Keratinocyte (primary cell): ENCODE results near the gene RHOBTB3. TPM values are rescaled to one million over a fixed set of nuclear protein-coding genes. Genes with fewer than 3 reads are reported as not detected.
A peak's percentile ranks its signal among the peaks of the same experiment; 100 is the strongest.

Source experiments
- DNase-seq: peaks from one replicate; pipeline ENCODE4 v3.0.0-alpha.2; 2011; ENCODE audit warnings: low read depth, missing footprints, low spot score
- FAIRE-seq: peaks from 2 replicates; lab custom pipeline; 2011; peaks lifted over from hg19 to GRCh38; lab: Jason Lieb, UNC
- H2AFZ ChIP-seq: 2 replicates; pipeline ENCODE4 v1.6.0; 2012; ENCODE audit warnings: low read length, control low read depth, inconsistent platforms; ENCODE audit not compliant: control insufficient read depth
- H3K27ac ChIP-seq: 2 replicates; pipeline ENCODE4 v1.5.1; 2011; ENCODE audit warnings: low read length; ENCODE audit not compliant: control insufficient read depth, insufficient read depth
- H3K27me3 ChIP-seq: 3 replicates; pipeline ENCODE4 v1.6.0; 2011; ENCODE audit warnings: low read length; ENCODE audit not compliant: control insufficient read depth, insufficient read depth; ENCODE audit errors: extremely low read depth
- H3K36me3 ChIP-seq, 2 experiments: 2 replicates in 1 of 2; 3 replicates in 1 of 2; pipeline ENCODE4 v1.5.1; 2011; ENCODE audit warnings: low read length in 2 of 2, mild to moderate bottlenecking in 1 of 2; ENCODE audit not compliant: control insufficient read depth in 2 of 2, insufficient read depth in 2 of 2; ENCODE audit errors: extremely low read depth in 1 of 2
- H3K4me1 ChIP-seq: 3 replicates; pipeline ENCODE4 v1.5.1; 2011; ENCODE audit warnings: low read length; ENCODE audit not compliant: control insufficient read depth, insufficient read depth; ENCODE audit errors: extremely low read depth
- H3K4me2 ChIP-seq: 3 replicates; pipeline ENCODE4 v1.6.0; 2011; ENCODE audit warnings: low read depth, low read length; ENCODE audit not compliant: control insufficient read depth, insufficient read depth; ENCODE audit errors: extremely low read depth
- H3K4me3 ChIP-seq, 3 experiments: fragments of 200-600 bp in 1 of 3; sonication (generic) in 1 of 3; 2 replicates in 2 of 3; 3 replicates in 1 of 3; pipeline ENCODE4 v1.5.1; 2011 to 2016; ENCODE audit warnings: low read length in 3 of 3, mild to moderate bottlenecking in 3 of 3, control low read depth in 2 of 3, inconsistent platforms in 1 of 3, low read depth in 1 of 3, mixed read lengths in 1 of 3, mixed run types in 1 of 3, moderate library complexity in 1 of 3; ENCODE audit not compliant: control insufficient read depth in 2 of 3, insufficient read depth in 2 of 3; ENCODE audit errors: extremely low read depth in 1 of 3
- H3K79me2 ChIP-seq: 2 replicates; pipeline ENCODE4 v1.6.0; 2012; ENCODE audit warnings: low read length; ENCODE audit not compliant: control insufficient read depth, insufficient read depth
- H3K9ac ChIP-seq: 3 replicates; pipeline ENCODE4 v1.6.0; 2011; ENCODE audit warnings: low read length; ENCODE audit not compliant: control insufficient read depth, insufficient read depth; ENCODE audit errors: extremely low read depth
- H3K9me1 ChIP-seq: 3 replicates; pipeline ENCODE4 v1.6.0; 2011; ENCODE audit warnings: low read length; ENCODE audit not compliant: control insufficient read depth, insufficient read depth; ENCODE audit errors: extremely low read depth
- H3K9me3 ChIP-seq: 2 replicates; pipeline ENCODE4 v1.5.1; 2012; ENCODE audit warnings: low read depth, low read length; ENCODE audit not compliant: control insufficient read depth
- H4K20me1 ChIP-seq: 3 replicates; pipeline ENCODE4 v1.6.0; 2011; ENCODE audit warnings: low read length; ENCODE audit not compliant: control insufficient read depth, insufficient read depth; ENCODE audit errors: extremely low read depth
- EZH2 ChIP-seq: IDR thresholded peaks from one replicate; pipeline ENCODE4 v1.6.1; 2012; ENCODE audit warnings: inconsistent platforms, mild to moderate bottlenecking, low read length, moderate library complexity
- dilution Hi-C: fragments of 300-500 bp; cut with MboI; formaldehyde crosslinking; loops from one replicate; pipeline ENCODE4 v1.7.0; 2020; ENCODE audit warnings: low sequenced_read_pairs; ENCODE audit not compliant: extremely low pct_ligation_motif_present
- polyA plus RNA-seq, 5 experiments: library from polyadenylated mRNA; depleted of rRNA in 3 of 5; stranded (reverse) in 3 of 5; stranded (forward) in 1 of 5; unstranded in 1 of 5; fragments of >200 nt; gene quantifications; 1 replicate in 1 of 5; 2 replicates in 3 of 5; 3 replicates in 1 of 5; pipeline versions ENCODE4 v1.2.1 to v1.2.3, GENCODE V29; 2011 to 2012; ENCODE audit warnings: missing spikeins in 2 of 5, low read depth in 1 of 5, low replicate concordance in 1 of 5
- TF ChIP-seq, protein P1 (sequence below), 3 experiments: IDR thresholded peaks in 1 of 3; conservative IDR thresholded peaks in 1 of 3; optimal IDR thresholded peaks in 1 of 3; 2 replicates in 2 of 3; 3 replicates in 1 of 3; pipeline versions ENCODE3 to v1.5.1; 2011; ENCODE audit warnings: low read length in 3 of 3, mild to moderate bottlenecking in 3 of 3, moderate library complexity in 2 of 3, control low read depth in 1 of 3, inconsistent platforms in 1 of 3; ENCODE audit not compliant: insufficient read depth in 2 of 3; ENCODE audit errors: extremely low read depth in 1 of 3

The RHOBTB3 gene
- polyA plus RNA-seq, 1 donor (not counting 4 experiments of a cell fraction or from before 2014, with no cell fraction given): 4.7 TPM

DNA sequence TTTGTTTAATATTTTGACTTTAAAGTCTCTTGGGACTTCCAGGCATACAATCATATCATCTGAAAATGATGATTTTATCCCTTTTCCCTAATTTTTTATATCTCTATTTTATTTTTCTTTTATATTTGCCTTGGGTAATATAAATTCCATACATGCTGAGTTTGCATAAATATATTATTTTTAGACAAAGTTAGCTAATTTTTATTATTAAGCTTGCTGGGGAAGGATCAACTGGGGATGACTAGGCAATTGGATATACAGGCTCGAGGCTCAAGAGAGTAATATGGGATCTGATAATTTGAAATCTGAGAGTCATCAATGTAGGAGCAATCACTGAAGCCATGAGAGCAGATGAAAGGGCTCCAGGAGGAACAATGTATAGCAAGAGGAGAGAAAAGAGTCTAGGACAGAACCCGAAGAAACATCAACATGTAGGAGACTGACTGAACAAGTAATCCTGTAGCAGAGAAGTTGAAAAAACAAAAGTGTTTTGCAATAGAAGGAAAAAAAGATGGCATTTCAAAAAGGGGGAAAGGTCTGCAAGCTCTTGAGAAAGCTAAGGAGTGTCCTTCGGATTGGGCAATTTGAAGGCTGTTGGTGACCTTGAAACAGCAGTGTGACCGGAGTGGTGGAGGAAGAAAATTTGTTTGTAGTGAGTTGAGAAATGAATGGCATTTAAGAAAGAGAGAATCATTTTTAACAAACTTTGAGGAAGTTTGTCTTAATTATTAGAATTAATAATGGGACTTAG lies 17.0 kb upstream of the RHOBTB3 start:
- H3K4me1 ChIP-seq: peaks cover 28% of the 10 kb centered on the region
- H3K27me3 ChIP-seq: peaks cover 16% of the 10 kb centered on the region
- no peaks in the 10 kb centered on the region for H3K36me3 ChIP-seq
- dilution Hi-C loops: no loop called here
- no peak overlapping the region for H3K9ac ChIP-seq
- H3K4me3 ChIP-seq: no peak overlapping the region
- no peaks in the 10 kb centered on the region for H4K20me1 ChIP-seq
- H2AFZ ChIP-seq: no peak overlapping the region
- FAIRE-seq (no peak), DNase-seq (no peak)
- H3K9me1 ChIP-seq: no peaks in the 10 kb centered on the region
- no peak overlapping the region for H3K4me2 ChIP-seq
- no peak overlapping the region for H3K27ac ChIP-seq
- H3K9me3 ChIP-seq: no peaks in the 10 kb centered on the region
- H3K79me2 ChIP-seq: no peaks in the 10 kb centered on the region
- TF ChIP-seq EZH2: no peak

GRCh38 chr5:95715799-95716461 lies 15.2 kb upstream of the RHOBTB3 start:
- H3K36me3 ChIP-seq: no peaks in the 10 kb centered on the region
- H3K9me1 ChIP-seq: no peaks in the 10 kb centered on the region
- H4K20me1 ChIP-seq: no peaks in the 10 kb centered on the region
- no peak overlapping the region for H3K27ac ChIP-seq
- FAIRE-seq: peak; percentile 81
- H3K4me1 ChIP-seq: peaks cover 28% of the 10 kb centered on the region
- no peaks in the 10 kb centered on the region for H3K9me3 ChIP-seq
- TF ChIP-seq, protein P1, sequence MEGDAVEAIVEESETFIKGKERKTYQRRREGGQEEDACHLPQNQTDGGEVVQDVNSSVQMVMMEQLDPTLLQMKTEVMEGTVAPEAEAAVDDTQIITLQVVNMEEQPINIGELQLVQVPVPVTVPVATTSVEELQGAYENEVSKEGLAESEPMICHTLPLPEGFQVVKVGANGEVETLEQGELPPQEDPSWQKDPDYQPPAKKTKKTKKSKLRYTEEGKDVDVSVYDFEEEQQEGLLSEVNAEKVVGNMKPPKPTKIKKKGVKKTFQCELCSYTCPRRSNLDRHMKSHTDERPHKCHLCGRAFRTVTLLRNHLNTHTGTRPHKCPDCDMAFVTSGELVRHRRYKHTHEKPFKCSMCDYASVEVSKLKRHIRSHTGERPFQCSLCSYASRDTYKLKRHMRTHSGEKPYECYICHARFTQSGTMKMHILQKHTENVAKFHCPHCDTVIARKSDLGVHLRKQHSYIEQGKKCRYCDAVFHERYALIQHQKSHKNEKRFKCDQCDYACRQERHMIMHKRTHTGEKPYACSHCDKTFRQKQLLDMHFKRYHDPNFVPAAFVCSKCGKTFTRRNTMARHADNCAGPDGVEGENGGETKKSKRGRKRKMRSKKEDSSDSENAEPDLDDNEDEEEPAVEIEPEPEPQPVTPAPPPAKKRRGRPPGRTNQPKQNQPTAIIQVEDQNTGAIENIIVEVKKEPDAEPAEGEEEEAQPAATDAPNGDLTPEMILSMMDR (optimal IDR thresholded peaks at IDR 0.05 in 1 of 3, IDR thresholded peaks at IDR 0.05 in 1 of 3, conservative IDR thresholded peaks at IDR 0.05 in 1 of 3; ENCODE audit: extremely low read depth in 1 of 3, insufficient read depth in 2 of 3, low read length in 3 of 3): no peak
- TF ChIP-seq EZH2: no peak
- peak overlapping the region; percentile 12 for H3K4me2 ChIP-seq
- dilution Hi-C loops: no loop called here
- H3K9ac ChIP-seq: no peak overlapping the region
- H3K27me3 ChIP-seq: peaks cover 9% of the 10 kb centered on the region
- H3K79me2 ChIP-seq: no peaks in the 10 kb centered on the region
- H3K4me3 ChIP-seq: no peak overlapping the region
- no peak overlapping the region for H2AFZ ChIP-seq
- DNase-seq: no peak
